HCT116 (cell line): Measurements from ENCODE around the gene TAF15.

ENCODE experiments used
- ATF3 ChIP-seq: IDR thresholded peaks from 2 replicates; pipeline ENCODE4 v1.6.1; 2012
- CEBPB ChIP-seq: IDR thresholded peaks from 2 replicates; pipeline ENCODE4 v1.6.1; 2012; ENCODE audit warnings: low read depth
- CTCF ChIP-seq, 3 experiments: fragments of 200-600 bp in 1 of 3; sonication (generic) in 1 of 3; IDR thresholded peaks in 2 of 3; conservative IDR thresholded peaks in 1 of 3; 2 replicates each; pipeline ENCODE4 v1.5.1; 2012 to 2017; ENCODE audit warnings: low read depth in 2 of 3, low read length in 2 of 3, antibody characterized with exemption in 1 of 3, borderline replicate concordance in 1 of 3, control low read depth in 1 of 3, mild to moderate bottlenecking in 1 of 3, mixed read lengths in 1 of 3, mixed run types in 1 of 3, moderate library complexity in 1 of 3; ENCODE audit not compliant: insufficient read depth in 1 of 3
- EZH2 ChIP-seq: fragments of 200-600 bp; sonication (generic); IDR thresholded peaks from 2 replicates; pipeline ENCODE4 v1.6.1; 2017; ENCODE audit warnings: antibody characterized with exemption, mixed run types
- POLR2A ChIP-seq: IDR thresholded peaks from 2 replicates; pipeline ENCODE4 v1.7.0; 2011; ENCODE audit warnings: borderline replicate concordance; ENCODE audit not compliant: insufficient read depth, insufficient read length; ENCODE audit errors: extremely low read depth
- POLR2AphosphoS5 ChIP-seq: IDR thresholded peaks from 2 replicates; pipeline ENCODE4 v1.6.1; 2011; ENCODE audit warnings: mild to moderate bottlenecking, low read depth, low read length, moderate library complexity
- RAD21 ChIP-seq: IDR thresholded peaks from 2 replicates; pipeline ENCODE4 v1.6.1; 2012; ENCODE audit warnings: low read depth, mild to moderate bottlenecking
- SIN3A ChIP-seq: IDR thresholded peaks from 2 replicates; pipeline ENCODE4 v1.6.1; 2012; ENCODE audit warnings: low read depth
- ZFX ChIP-seq: fragments of 450-650 bp; IDR thresholded peaks from 2 replicates; pipeline ENCODE4 v1.6.1; 2017
- ZNF274 ChIP-seq: fragments of 200-500 bp; sonication (Bioruptor generic); IDR thresholded peaks from 2 replicates; pipeline ENCODE4 v1.6.1; 2014; ENCODE audit warnings: mild to moderate bottlenecking, low read depth, low read length, inconsistent platforms
- TF ChIP-seq, protein P1 (sequence below): IDR thresholded peaks from 2 replicates; pipeline ENCODE4 v1.6.1; 2012; ENCODE audit warnings: low read depth

DNA sequence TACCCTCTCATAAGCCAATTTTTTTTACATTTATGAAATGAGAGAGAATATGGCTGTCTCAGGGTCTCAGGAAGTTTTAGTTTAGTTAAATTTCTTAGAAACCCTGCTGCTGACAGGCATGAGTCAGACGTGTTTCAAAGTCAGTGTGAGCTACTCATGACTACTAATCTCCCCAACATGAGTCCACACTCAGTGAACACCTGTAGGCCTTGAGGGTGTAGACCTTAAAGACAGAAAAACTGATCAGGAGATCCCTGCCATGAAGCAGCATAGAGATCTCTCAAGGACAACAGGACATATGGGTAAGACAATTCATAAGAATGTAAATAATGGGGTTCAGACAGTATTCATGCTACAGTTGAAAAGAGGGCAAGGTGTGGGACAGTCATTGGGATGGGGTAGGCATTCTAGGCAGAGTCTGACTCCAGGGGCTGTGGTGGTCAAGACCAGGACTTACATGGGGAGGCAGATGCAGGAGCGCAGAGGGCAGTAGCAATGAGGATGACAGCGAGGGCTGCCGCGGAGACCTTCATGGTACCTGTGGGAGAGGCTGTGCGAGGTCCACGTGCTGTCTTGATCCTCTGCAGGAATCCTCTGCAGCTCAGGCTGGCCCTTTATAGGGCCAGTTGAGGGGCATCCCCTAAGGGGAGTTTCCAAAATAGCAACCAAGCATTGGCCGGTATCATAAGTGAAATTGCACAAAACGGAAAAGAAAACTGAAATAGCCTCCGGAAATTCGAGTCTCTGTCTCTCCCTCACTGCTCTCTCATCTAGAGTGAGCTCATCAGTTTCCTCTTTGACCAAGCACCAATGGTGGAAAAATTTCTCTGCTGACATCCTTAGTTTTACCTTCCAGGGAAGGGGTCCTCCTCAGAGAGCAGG is 70.7 kb downstream of the TAF15 start, which contains the start of gene CCL5:
- TF ChIP-seq CTCF (IDR thresholded peaks at IDR 0.05 in 2 of 3, conservative IDR thresholded peaks at IDR 0.05 in 1 of 3; ENCODE audit: borderline replicate concordance in 1 of 3, insufficient read depth in 1 of 3, low read depth in 2 of 3, low read length in 2 of 3) = no peak
- no peak for TF ChIP-seq ATF3
- TF ChIP-seq ZFX = no peak
- TF ChIP-seq POLR2A = no peak
- no peak for TF ChIP-seq CEBPB
- TF ChIP-seq EZH2 = no peak
- TF ChIP-seq, protein P1, sequence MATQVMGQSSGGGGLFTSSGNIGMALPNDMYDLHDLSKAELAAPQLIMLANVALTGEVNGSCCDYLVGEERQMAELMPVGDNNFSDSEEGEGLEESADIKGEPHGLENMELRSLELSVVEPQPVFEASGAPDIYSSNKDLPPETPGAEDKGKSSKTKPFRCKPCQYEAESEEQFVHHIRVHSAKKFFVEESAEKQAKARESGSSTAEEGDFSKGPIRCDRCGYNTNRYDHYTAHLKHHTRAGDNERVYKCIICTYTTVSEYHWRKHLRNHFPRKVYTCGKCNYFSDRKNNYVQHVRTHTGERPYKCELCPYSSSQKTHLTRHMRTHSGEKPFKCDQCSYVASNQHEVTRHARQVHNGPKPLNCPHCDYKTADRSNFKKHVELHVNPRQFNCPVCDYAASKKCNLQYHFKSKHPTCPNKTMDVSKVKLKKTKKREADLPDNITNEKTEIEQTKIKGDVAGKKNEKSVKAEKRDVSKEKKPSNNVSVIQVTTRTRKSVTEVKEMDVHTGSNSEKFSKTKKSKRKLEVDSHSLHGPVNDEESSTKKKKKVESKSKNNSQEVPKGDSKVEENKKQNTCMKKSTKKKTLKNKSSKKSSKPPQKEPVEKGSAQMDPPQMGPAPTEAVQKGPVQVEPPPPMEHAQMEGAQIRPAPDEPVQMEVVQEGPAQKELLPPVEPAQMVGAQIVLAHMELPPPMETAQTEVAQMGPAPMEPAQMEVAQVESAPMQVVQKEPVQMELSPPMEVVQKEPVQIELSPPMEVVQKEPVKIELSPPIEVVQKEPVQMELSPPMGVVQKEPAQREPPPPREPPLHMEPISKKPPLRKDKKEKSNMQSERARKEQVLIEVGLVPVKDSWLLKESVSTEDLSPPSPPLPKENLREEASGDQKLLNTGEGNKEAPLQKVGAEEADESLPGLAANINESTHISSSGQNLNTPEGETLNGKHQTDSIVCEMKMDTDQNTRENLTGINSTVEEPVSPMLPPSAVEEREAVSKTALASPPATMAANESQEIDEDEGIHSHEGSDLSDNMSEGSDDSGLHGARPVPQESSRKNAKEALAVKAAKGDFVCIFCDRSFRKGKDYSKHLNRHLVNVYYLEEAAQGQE = no peak
- TF ChIP-seq RAD21 = no peak
- TF ChIP-seq SIN3A = no peak
- no peak for TF ChIP-seq ZNF274
- TF ChIP-seq POLR2AphosphoS5 = no peak
